PC-3 (cell line): Measurements from ENCODE around the gene DCANP1. TPM values are rescaled to one million over a fixed set of nuclear protein-coding genes. Genes with fewer than 3 reads are reported as not detected.

ENCODE experiments used
- ATAC-seq: fragments of 200-7000 bp; cut with Tn5 transposase; 2 replicates; pipeline ENCODE4 v1.9.1; 2020; ENCODE audit warnings: mild to moderate bottlenecking, moderate library complexity
- BruUV-seq: library from RNA; stranded (reverse); fragments of 400-500 nt; replicated peaks from 2 replicates; lab custom pipeline; 2021; lab: Mats Ljungman, UMichigan
- CTCF ChIA-PET: fragments of 300-600 bp; sonication (Branson Sonifier 250); formaldehyde crosslinking; loops from one replicate; lab custom pipeline; 2022; ENCODE audit warnings: antibody characterized with exemption; lab: Charles Lee
- POLR2A ChIA-PET: fragments of 300-600 bp; sonication (Branson Sonifier 250); formaldehyde crosslinking; loops from one replicate; lab custom pipeline; 2022; ENCODE audit warnings: antibody characterized with exemption; ENCODE audit not compliant: unreplicated experiment; lab: Charles Lee
- DNase-seq: peaks from one replicate; pipeline ENCODE4 v3.0.0-alpha.2; 2015
- H2AFZ ChIP-seq: fragments of 300-600 bp; sonication (generic); 2 replicates; pipeline ENCODE4 v1.6.0; 2016; ENCODE audit warnings: antibody characterized with exemption, low read length
- H3F3A ChIP-seq: fragments of 300-600 bp; sonication (generic); one replicate; pipeline ENCODE4 v1.6.0; 2017; ENCODE audit warnings: antibody characterized with exemption, low read length, control low read depth, mild to moderate bottlenecking; ENCODE audit not compliant: unreplicated experiment
- H3K27ac ChIP-seq: fragments of 300-600 bp; sonication (generic); 2 replicates; pipeline ENCODE4 v1.5.1; 2016; ENCODE audit warnings: mild to moderate bottlenecking, low read length
- H3K27me3 ChIP-seq: fragments of 300-600 bp; sonication (generic); 2 replicates; pipeline ENCODE4 v1.6.1; 2016; ENCODE audit warnings: low read length, mixed read lengths
- H3K36me3 ChIP-seq: fragments of 300-600 bp; sonication (generic); 2 replicates; pipeline ENCODE4 v1.6.1; 2016; ENCODE audit warnings: low read depth, mixed run types, low read length, mixed read lengths
- H3K4me1 ChIP-seq: fragments of 300-600 bp; sonication (generic); 2 replicates; pipeline ENCODE4 v1.5.1; 2016; ENCODE audit warnings: low read length; ENCODE audit not compliant: insufficient read depth
- H3K4me2 ChIP-seq: fragments of 300-600 bp; sonication (generic); 2 replicates; pipeline ENCODE4 v1.6.0; 2016; ENCODE audit warnings: low read length
- H3K4me3 ChIP-seq: fragments of 300-600 bp; sonication (generic); 2 replicates; pipeline ENCODE4 v1.5.1; 2016; ENCODE audit warnings: mild to moderate bottlenecking, low read length, mixed read lengths
- H3K79me2 ChIP-seq: fragments of 300-600 bp; sonication (generic); 2 replicates; pipeline ENCODE4 v1.6.1; 2017; ENCODE audit warnings: low read length, mixed read lengths
- H3K9ac ChIP-seq: fragments of 300-600 bp; sonication (generic); 2 replicates; pipeline ENCODE4 v1.6.0; 2016; ENCODE audit warnings: mild to moderate bottlenecking, low read length
- H3K9me2 ChIP-seq: fragments of 300-600 bp; sonication (generic); replicated peaks from 2 replicates; pipeline ENCODE4 v1.6.1; 2016; ENCODE audit warnings: mixed run types, low read length, mixed read lengths
- H3K9me3 ChIP-seq: fragments of 300-600 bp; sonication (generic); 2 replicates; pipeline ENCODE4 v1.6.1; 2016; ENCODE audit warnings: low read length, mixed read lengths
- H4K20me1 ChIP-seq: fragments of 300-600 bp; sonication (generic); 2 replicates; pipeline ENCODE4 v1.6.1; 2016; ENCODE audit warnings: low read length, mixed read lengths
- CTCF ChIP-seq: fragments of 300-600 bp; sonication (generic); conservative IDR thresholded peaks from 2 replicates; pipeline ENCODE4 v1.5.1; 2017; ENCODE audit warnings: antibody characterized with exemption, low read depth, mild to moderate bottlenecking, low read length
- EZH2 ChIP-seq: fragments of 300-600 bp; sonication (generic); IDR thresholded peaks from one replicate; pipeline ENCODE4 v1.6.1; 2017; ENCODE audit warnings: antibody characterized with exemption, mild to moderate bottlenecking, low read length; ENCODE audit not compliant: unreplicated experiment
- EZH2phosphoT487 ChIP-seq: fragments of 300-600 bp; sonication (generic); IDR thresholded peaks from 2 replicates; pipeline ENCODE4 v1.6.1; 2018; ENCODE audit warnings: mild to moderate bottlenecking, antibody characterized with exemption, low read length, borderline replicate concordance
- intact Hi-C: fragments of 100-400 bp; cut with micrococcal nuclease; formaldehyde crosslinking; loops from 2 replicates; pipeline ENCODE4 v1.9.0; 2023
- total RNA-seq: library from RNA; depleted of rRNA; stranded (reverse); fragments of >200 nt; gene quantifications from 2 replicates; pipeline ENCODE4 v1.2.3, GENCODE V29; 2014

The DCANP1 gene
- total RNA-seq, 1 experiment from 2014 or later, result not detected

GRCh38 chr5:135441919-135442318 is 5.2 kb downstream of the DCANP1 start:
- Histone ChIP-seq H3K27me3 (no peaks in the 10 kb centered on the region), H3K4me1 (peaks cover 11% of the 10 kb centered on the region), H3K36me3 (no peaks in the 10 kb centered on the region), H3K27ac (no peak overlapping the region), H2AFZ (no peak overlapping the region), H3K9me3 (no peaks in the 10 kb centered on the region), H3K4me2 (no peak overlapping the region), H3K9me2 (no peaks in the 10 kb centered on the region), H3F3A (no peaks in the 10 kb centered on the region), H4K20me1 (no peaks in the 10 kb centered on the region), H3K9ac (no peak overlapping the region), H3K4me3 (no peak overlapping the region), H3K79me2 (no peaks in the 10 kb centered on the region)
- ChIA-PET CTCF (no interaction called here), POLR2A (no interaction called here)
- TF ChIP-seq EZH2phosphoT487 (no peak), CTCF (no peak), EZH2 (no peak)
- ATAC-seq (no peak), DNase-seq (no peak)
- intact Hi-C loops, result no loop called here
- BruUV-seq, result no TSS peak

- intact Hi-C loops, result no loop called here
- no peak for DNase-seq
- ChIA-PET POLR2A (no interaction called here), CTCF (interaction anchor here (0.7 kb wide), 1 partner anchor 16 kb away, joined by 7 read pairs; no protein-coding TSS in a partner anchor)
- Histone ChIP-seq H3K27me3 (no peaks in the 10 kb centered on the region), H3K79me2 (no peaks in the 10 kb centered on the region), H3K9me3 (no peaks in the 10 kb centered on the region), H2AFZ (no peak overlapping the region), H3K4me1 (peaks cover 12% of the 10 kb centered on the region), H4K20me1 (no peaks in the 10 kb centered on the region), H3K9ac (no peak overlapping the region), H3K9me2 (no peaks in the 10 kb centered on the region), H3F3A (no peaks in the 10 kb centered on the region), H3K4me2 (no peak overlapping the region), H3K4me3 (no peak overlapping the region), H3K36me3 (no peaks in the 10 kb centered on the region), H3K27ac (no peak overlapping the region)
- no peak for ATAC-seq
- TF ChIP-seq EZH2 (no peak), CTCF (no peak), EZH2phosphoT487 (no peak)
- no TSS peak for BruUV-seq
These were observed 5.8 kb downstream of the DCANP1 start for GRCh38 chr5:135441350-135441831.

- CTCF ChIA-PET, result interaction anchor here (0.7 kb wide), 1 partner anchor 15 kb away, joined by 7 read pairs; no protein-coding TSS in a partner anchor
- Histone ChIP-seq H3K36me3 (no peaks in the 10 kb centered on the region), H3F3A (no peaks in the 10 kb centered on the region), H3K4me3 (no peak overlapping the region), H3K27ac (no peak overlapping the region), H4K20me1 (no peaks in the 10 kb centered on the region), H3K79me2 (no peaks in the 10 kb centered on the region), H3K4me2 (no peak overlapping the region), H3K4me1 (peaks cover 12% of the 10 kb centered on the region), H3K9ac (no peak overlapping the region), H3K9me3 (no peaks in the 10 kb centered on the region), H2AFZ (no peak overlapping the region), H3K27me3 (no peaks in the 10 kb centered on the region), H3K9me2 (no peaks in the 10 kb centered on the region)
- intact Hi-C loops, result no loop called here
- ATAC-seq (no peak), DNase-seq (no peak)
- no TSS peak for BruUV-seq
- POLR2A ChIA-PET, result no interaction called here
- TF ChIP-seq EZH2 (no peak), CTCF (no peak), EZH2phosphoT487 (no peak)
These were observed 6.2 kb downstream of the DCANP1 start for GRCh38 chr5:135440916-135441315.
